ENCODE measurements around the gene RHOBTB3. TPM values are rescaled to one million over a fixed set of nuclear protein-coding genes. Genes with fewer than 3 reads are reported as not detected.

Gene RHOBTB3
- total and polyA plus RNA-seq, 2 experiments from 2014 or later: 147 to 202 TPM

- peak overlapping the region; percentile 57 for H3K27ac ChIP-seq
- peak; percentile 57 for DNase-seq
- WGBS, 2 experiments (ENCODE audit: low coverage in 1 of 2, low lambda C conversion rate in 2 of 2, missing lambda C conversion rate in 2 of 2): 64 to 65% methylated on average over 3 of the region's 3 CpGs
- no peaks in the 10 kb centered on the region for H3K9me3 ChIP-seq (ENCODE audit: low read depth)
- no peak overlapping the region for H3K9ac ChIP-seq
- no peaks in the 10 kb centered on the region for H3K9me2 ChIP-seq (ENCODE audit: insufficient read depth)
- no peak overlapping the region for H2AFZ ChIP-seq
- H3F3A ChIP-seq (ENCODE audit: insufficient read depth): peaks cover 13% of the 10 kb centered on the region; the same call in 1 of the 2 replicates
- H4K20me1 ChIP-seq (ENCODE audit: insufficient read depth): no peaks in the 10 kb centered on the region
- no peak overlapping the region for H3K4me2 ChIP-seq (ENCODE audit: unreplicated experiment)
- H3K36me3 ChIP-seq (ENCODE audit: low read depth): peaks cover 54% of the 10 kb centered on the region
- peaks cover 10% of the 10 kb centered on the region for H3K79me2 ChIP-seq (ENCODE audit: insufficient read depth)
- H3K4me3 ChIP-seq: no peak overlapping the region
- no peaks in the 10 kb centered on the region for H3K27me3 ChIP-seq (replicated peaks; ENCODE audit: insufficient read depth)
- TF ChIP-seq EZH2 (IDR thresholded peaks at IDR 0.05; ENCODE audit: insufficient read depth, poor library complexity, severe bottlenecking) (no peak), EZH2phosphoT487 (IDR thresholded peaks at IDR 0.05; ENCODE audit: insufficient read depth, low read depth) (no peak)
- in situ Hi-C loops (cut with MboI): no loop called here
- peaks cover 12% of the 10 kb centered on the region for H3K4me1 ChIP-seq (ENCODE audit: insufficient read depth)
These were observed 63.0 kb downstream of the RHOBTB3 start for GRCh38 chr5:95794070-95794516.

GRCh38 chr5:95797301-95797700 is 66.2 kb downstream of the RHOBTB3 start:
- Histone ChIP-seq H3K4me3 (no peak overlapping the region), H3K27ac (no peak overlapping the region), H3F3A (ENCODE audit: insufficient read depth) (peaks cover 19% of the 10 kb centered on the region; the same call in 1 of the 2 replicates), H3K9ac (no peak overlapping the region), H3K79me2 (ENCODE audit: insufficient read depth) (no peaks in the 10 kb centered on the region), H3K4me2 (ENCODE audit: unreplicated experiment) (no peak overlapping the region), H3K9me2 (ENCODE audit: insufficient read depth) (no peaks in the 10 kb centered on the region), H2AFZ (no peak overlapping the region), H4K20me1 (ENCODE audit: insufficient read depth) (no peaks in the 10 kb centered on the region), H3K4me1 (ENCODE audit: insufficient read depth) (peaks cover 12% of the 10 kb centered on the region), H3K9me3 (ENCODE audit: low read depth) (no peaks in the 10 kb centered on the region), H3K27me3 (replicated peaks; ENCODE audit: insufficient read depth) (no peaks in the 10 kb centered on the region), H3K36me3 (ENCODE audit: low read depth) (peaks cover 30% of the 10 kb centered on the region)
- in situ Hi-C loops (cut with MboI): no loop called here
- no peak for TF ChIP-seq EZH2 (IDR thresholded peaks at IDR 0.05; ENCODE audit: insufficient read depth, poor library complexity, severe bottlenecking)
- no peak for TF ChIP-seq EZH2phosphoT487 (IDR thresholded peaks at IDR 0.05; ENCODE audit: insufficient read depth, low read depth)
- DNase-seq: no peak
- 83 to 88% methylated on average over 3 of the region's 3 CpGs for WGBS, 2 experiments (ENCODE audit: low coverage in 1 of 2, low lambda C conversion rate in 2 of 2, missing lambda C conversion rate in 2 of 2)

- no peaks in the 10 kb centered on the region for H3K9me3 ChIP-seq (ENCODE audit: low read depth)
- H3K79me2 ChIP-seq (ENCODE audit: insufficient read depth): no peaks in the 10 kb centered on the region
- no peak overlapping the region for H3K4me3 ChIP-seq
- no peaks in the 10 kb centered on the region for H3K27me3 ChIP-seq (replicated peaks; ENCODE audit: insufficient read depth)
- peaks cover 12% of the 10 kb centered on the region for H3K4me1 ChIP-seq (ENCODE audit: insufficient read depth)
- 96 to 99% methylated on average over 2 of the region's 2 CpGs for WGBS, 2 experiments (ENCODE audit: low coverage in 1 of 2, low lambda C conversion rate in 2 of 2, missing lambda C conversion rate in 2 of 2)
- no peaks in the 10 kb centered on the region for H3K9me2 ChIP-seq (ENCODE audit: insufficient read depth)
- peaks cover 22% of the 10 kb centered on the region for H3K36me3 ChIP-seq (ENCODE audit: low read depth)
- H4K20me1 ChIP-seq (ENCODE audit: insufficient read depth): no peaks in the 10 kb centered on the region
- H3F3A ChIP-seq (ENCODE audit: insufficient read depth): peaks cover 25% of the 10 kb centered on the region; the same call in 1 of the 2 replicates
- no peak for DNase-seq
- no peak overlapping the region for H2AFZ ChIP-seq
- in situ Hi-C loops (cut with MboI): no loop called here
- TF ChIP-seq EZH2phosphoT487 (IDR thresholded peaks at IDR 0.05; ENCODE audit: insufficient read depth, low read depth): no peak
- TF ChIP-seq EZH2 (IDR thresholded peaks at IDR 0.05; ENCODE audit: insufficient read depth, poor library complexity, severe bottlenecking): no peak
- H3K9ac ChIP-seq: no peak overlapping the region
- H3K4me2 ChIP-seq (ENCODE audit: unreplicated experiment): no peak overlapping the region
- H3K27ac ChIP-seq: no peak overlapping the region
These were observed 66.9 kb downstream of the RHOBTB3 start for GRCh38 chr5:95798048-95798447.

- TF ChIP-seq EZH2 (IDR thresholded peaks at IDR 0.05; ENCODE audit: insufficient read depth, poor library complexity, severe bottlenecking): no peak
- TF ChIP-seq EZH2phosphoT487 (IDR thresholded peaks at IDR 0.05; ENCODE audit: insufficient read depth, low read depth): no peak
- Histone ChIP-seq H3K27ac (no peak overlapping the region), H3K9me3 (ENCODE audit: low read depth) (no peaks in the 10 kb centered on the region), H3K36me3 (ENCODE audit: low read depth) (peaks cover 17% of the 10 kb centered on the region), H3K9ac (no peak overlapping the region), H3K4me1 (ENCODE audit: insufficient read depth) (peaks cover 8% of the 10 kb centered on the region), H3K27me3 (replicated peaks; ENCODE audit: insufficient read depth) (no peaks in the 10 kb centered on the region), H3K9me2 (ENCODE audit: insufficient read depth) (no peaks in the 10 kb centered on the region), H4K20me1 (ENCODE audit: insufficient read depth) (no peaks in the 10 kb centered on the region), H3K4me2 (ENCODE audit: unreplicated experiment) (no peak overlapping the region), H2AFZ (no peak overlapping the region), H3F3A (ENCODE audit: insufficient read depth) (peaks cover 24% of the 10 kb centered on the region; the same call in 1 of the 2 replicates), H3K79me2 (ENCODE audit: insufficient read depth) (no peaks in the 10 kb centered on the region), H3K4me3 (no peak overlapping the region)
- in situ Hi-C loops (cut with MboI): no loop called here
- no peak for DNase-seq
These were observed 67.4 kb downstream of the RHOBTB3 start for GRCh38 chr5:95798545-95798944.
